Trophoblast cell (in vitro differentiated cells and primary cell): ENCODE results near the gene CTBP2.
"Not testable (repeated sequence)": the region's sequence is repeated elsewhere in the genome, so short reads cannot be mapped to it uniquely, and the experiment has no call there.

Source experiments
- DNase-seq, 2 donors: peaks; one replicate each; pipeline ENCODE4 v3.0.0-alpha.2; 2016
- H2AFZ ChIP-seq: 2 replicates; pipeline ENCODE4 v1.6.1; 2013; ENCODE audit warnings: low read length, moderate library complexity, mild to moderate bottlenecking; ENCODE audit not compliant: insufficient read depth, poor library complexity
- H2AK5ac ChIP-seq: 2 replicates; pipeline ENCODE4 v1.6.1; 2013; ENCODE audit warnings: mild to moderate bottlenecking, low read length
- H2BK120ac ChIP-seq: 2 replicates; pipeline ENCODE4 v1.6.1; 2013; ENCODE audit warnings: low read length, mild to moderate bottlenecking, moderate library complexity; ENCODE audit not compliant: insufficient read depth, poor library complexity
- H2BK12ac ChIP-seq: 2 replicates; pipeline ENCODE4 v1.6.1; 2013; ENCODE audit warnings: mild to moderate bottlenecking, low read length, moderate library complexity
- H2BK5ac ChIP-seq: 2 replicates; pipeline ENCODE4 v1.6.1; 2013; ENCODE audit warnings: low read length, low read depth, moderate library complexity, mild to moderate bottlenecking; ENCODE audit not compliant: poor library complexity
- H3K14ac ChIP-seq: 2 replicates; pipeline ENCODE4 v1.6.1; 2013; ENCODE audit warnings: mild to moderate bottlenecking, low read length
- H3K18ac ChIP-seq: 2 replicates; pipeline ENCODE4 v1.6.1; 2013; ENCODE audit warnings: mild to moderate bottlenecking, low read length
- H3K23ac ChIP-seq: 2 replicates; pipeline ENCODE4 v1.6.1; 2013; ENCODE audit warnings: low read length
- H3K27ac ChIP-seq: 2 replicates; pipeline ENCODE4 v1.5.1; 2013; ENCODE audit warnings: low read depth, mild to moderate bottlenecking, inconsistent platforms, low read length, moderate library complexity
- H3K27me3 ChIP-seq: 2 replicates; pipeline ENCODE4 v1.6.1; 2013; ENCODE audit warnings: inconsistent platforms, mild to moderate bottlenecking, low read length, moderate library complexity; ENCODE audit not compliant: insufficient read depth
- H3K36me3 ChIP-seq, 2 experiments: 1 replicate in 1 of 2; 2 replicates in 1 of 2; pipeline ENCODE4 v1.6.1; 2013; ENCODE audit warnings: low read length in 2 of 2, mild to moderate bottlenecking in 2 of 2, moderate library complexity in 1 of 2; ENCODE audit not compliant: insufficient read depth in 2 of 2, control insufficient read depth in 1 of 2
- H3K4ac ChIP-seq: 2 replicates; pipeline ENCODE4 v1.6.1; 2013; ENCODE audit warnings: low read depth, mild to moderate bottlenecking, low read length, moderate library complexity
- H3K4me1 ChIP-seq, 2 experiments: 1 replicate in 1 of 2; 2 replicates in 1 of 2; pipeline ENCODE4 v1.6.1; 2013; ENCODE audit warnings: low read length in 2 of 2, mild to moderate bottlenecking in 2 of 2, moderate library complexity in 1 of 2; ENCODE audit not compliant: insufficient read depth in 2 of 2, control insufficient read depth in 1 of 2
- H3K4me2 ChIP-seq: 2 replicates; pipeline ENCODE4 v1.6.1; 2013; ENCODE audit warnings: inconsistent platforms, mild to moderate bottlenecking, low read length, moderate library complexity
- H3K4me3 ChIP-seq: 2 replicates; pipeline ENCODE4 v1.5.1; 2013; ENCODE audit warnings: mild to moderate bottlenecking, low read depth, low read length, inconsistent platforms
- H3K79me1 ChIP-seq: one replicate; pipeline ENCODE4 v1.6.1; 2013; ENCODE audit warnings: low read length
- H3K79me2 ChIP-seq: 2 replicates; pipeline ENCODE4 v1.6.1; 2013; ENCODE audit warnings: low read length, mild to moderate bottlenecking; ENCODE audit not compliant: control insufficient read depth, insufficient read depth, poor library complexity
- H3K9ac ChIP-seq: 2 replicates; pipeline ENCODE4 v1.6.1; 2013; ENCODE audit warnings: mild to moderate bottlenecking, low read length
- H3K9me3 ChIP-seq: 2 replicates; pipeline ENCODE4 v1.6.1; 2013; ENCODE audit warnings: low read depth, mild to moderate bottlenecking, control low read depth, inconsistent platforms, low read length; ENCODE audit not compliant: insufficient read depth
- H4K12ac ChIP-seq: 2 replicates; pipeline ENCODE4 v1.6.1; 2013; ENCODE audit warnings: low read depth, mild to moderate bottlenecking, low read length, moderate library complexity
- H4K8ac ChIP-seq: 2 replicates; pipeline ENCODE4 v1.6.1; 2013; ENCODE audit warnings: low read depth, mild to moderate bottlenecking, low read length, moderate library complexity
- H4K91ac ChIP-seq: one replicate; pipeline ENCODE4 v1.6.1; 2013; ENCODE audit warnings: low read depth, mild to moderate bottlenecking, low read length, moderate library complexity
- WGBS: extraction: QIAGEN DNeasy Blood & Tissue Kit; methylation state at CpG from one replicate; pipeline ENCODE4 v1.1.7; 2013; ENCODE audit warnings: missing lambda C conversion rate; ENCODE audit not compliant: insufficient read length, insufficient coverage; ENCODE audit errors: extremely low coverage; 5-methylcytosine and 5-hydroxymethylcytosine counted together

CTBP2 gene

GRCh38 chr10:125082881-125083575 lies 77.3 kb downstream of the CTBP2 start:
- Histone ChIP-seq H3K36me3 (peaks cover 14 to 25% of the 10 kb centered on the region in 2 experiments), H3K14ac (no peak overlapping the region), H3K4ac (peak overlapping the region; percentile 48), H3K18ac (peak overlapping the region; percentile 53), H2BK5ac (no peak overlapping the region), H3K27me3 (no peaks in the 10 kb centered on the region), H4K91ac (no peak overlapping the region), H2AFZ (no peak overlapping the region), H2AK5ac (no peak overlapping the region), H3K4me1 (peaks cover 8 to 13% of the 10 kb centered on the region in 2 experiments), H3K4me2 (no peak overlapping the region), H4K12ac (no peak overlapping the region), H3K4me3 (no peak overlapping the region), H3K79me1 (peaks cover 2% of the 10 kb centered on the region), H3K27ac (no peak overlapping the region), H4K8ac (no peak overlapping the region), H3K23ac (no peak overlapping the region), H2BK12ac (no peak overlapping the region), H3K9ac (no peak overlapping the region), H3K9me3 (no peaks in the 10 kb centered on the region), H2BK120ac (no peak overlapping the region), H3K79me2 (peaks cover 9% of the 10 kb centered on the region)
- no peak for DNase-seq
- WGBS = no CpG with 5 or more reads among the region's 15 CpGs

- not testable (repeated sequence) for H4K12ac ChIP-seq, H3K23ac ChIP-seq, H3K9me3 ChIP-seq, H2AK5ac ChIP-seq, H3K4ac ChIP-seq, H3K9ac ChIP-seq, H3K27ac ChIP-seq, H3K4me3 ChIP-seq, H4K8ac ChIP-seq, DNase-seq, H2AFZ ChIP-seq, H2BK120ac ChIP-seq, H3K18ac ChIP-seq, H3K14ac ChIP-seq, H2BK5ac ChIP-seq, H3K27me3 ChIP-seq, H3K79me1 ChIP-seq, H3K79me2 ChIP-seq, H3K4me2 ChIP-seq, H4K91ac ChIP-seq, H2BK12ac ChIP-seq
- WGBS = no CpG with 5 or more reads among the region's 13 CpGs
- H3K4me1 ChIP-seq = peaks cover 8 to 11% of the 10 kb centered on the region in 2 experiments
- H3K36me3 ChIP-seq = peaks cover 12 to 21% of the 10 kb centered on the region in 2 experiments
Observed at GRCh38 chr10:125082471-125082870, 77.9 kb downstream of the CTBP2 start.

GRCh38 chr10:125081931-125082330 lies 78.4 kb downstream of the CTBP2 start:
- Histone ChIP-seq H3K27ac (no peak overlapping the region), H2BK120ac (no peak overlapping the region), H2AFZ (no peak overlapping the region), H4K91ac (no peak overlapping the region), H4K8ac (peak overlapping the region; percentile 20), H3K79me2 (peaks cover 9% of the 10 kb centered on the region), H3K18ac (peak overlapping the region; percentile 19), H3K4ac (peak overlapping the region; percentile 13), H2AK5ac (no peak overlapping the region), H2BK5ac (no peak overlapping the region), H3K14ac (no peak overlapping the region), H3K4me1 (peaks cover 8 to 10% of the 10 kb centered on the region in 2 experiments), H3K27me3 (no peaks in the 10 kb centered on the region), H3K36me3 (peaks cover 12 to 20% of the 10 kb centered on the region in 2 experiments), H3K4me2 (no peak overlapping the region), H4K12ac (no peak overlapping the region), H2BK12ac (no peak overlapping the region), H3K23ac (no peak overlapping the region), H3K79me1 (peaks cover 2% of the 10 kb centered on the region), H3K9me3 (no peaks in the 10 kb centered on the region), H3K9ac (no peak overlapping the region), H3K4me3 (no peak overlapping the region)
- DNase-seq = no peak
- WGBS = no CpG with 5 or more reads among the region's 10 CpGs

- Histone ChIP-seq H2AK5ac (no peak overlapping the region), H3K27me3 (no peaks in the 10 kb centered on the region), H2BK12ac (no peak overlapping the region), H2BK120ac (no peak overlapping the region), H4K91ac (no peak overlapping the region), H3K4me2 (no peak overlapping the region), H3K4ac (no peak overlapping the region), H4K12ac (no peak overlapping the region), H2AFZ (no peak overlapping the region), H3K27ac (no peak overlapping the region), H3K79me2 (peaks cover 9% of the 10 kb centered on the region), H3K4me1 (peaks cover 8 to 10% of the 10 kb centered on the region in 2 experiments), H3K9ac (no peak overlapping the region), H4K8ac (no peak overlapping the region), H3K4me3 (no peak overlapping the region), H3K18ac (no peak overlapping the region), H3K9me3 (no peaks in the 10 kb centered on the region), H3K79me1 (peaks cover 2% of the 10 kb centered on the region), H3K14ac (no peak overlapping the region), H3K23ac (no peak overlapping the region), H2BK5ac (no peak overlapping the region), H3K36me3 (peaks cover 15 to 16% of the 10 kb centered on the region in 2 experiments)
- WGBS = no CpG with 5 or more reads among the region's 7 CpGs
- DNase-seq = no peak
Observed at GRCh38 chr10:125080984-125081383, 79.4 kb downstream of the CTBP2 start.
